ENCODE results near the gene ASGR1.
A peak's percentile ranks its signal among the peaks of the same experiment; 100 is the strongest.

The ASGR1 gene

GRCh38 chr17:7220593-7221277, 41.6 kb upstream of the ASGR1 start:
- peaks cover 20% of the 10 kb centered on the region for H3K4me1 ChIP-seq (ENCODE audit: control insufficient read depth, insufficient read depth, low read length)
- peaks cover 27% of the 10 kb centered on the region for H3K36me3 ChIP-seq (ENCODE audit: control insufficient read depth, insufficient read depth, low read length)
- peak overlapping the region; percentile 93 for H3K27ac ChIP-seq (ENCODE audit: low read depth, low read length)
- H3K27me3 ChIP-seq (ENCODE audit: control insufficient read depth, insufficient read depth, low read length), result no peaks in the 10 kb centered on the region
- peak overlapping the region; percentile 86 for H3K9ac ChIP-seq (ENCODE audit: low read length)
- H3K4me3 ChIP-seq (ENCODE audit: low read length), result peak overlapping the region; percentile 93

GRCh38 chr17:7219812-7220592, 40.8 kb upstream of the ASGR1 start, which contains the start of the genes ACADVL and DLG4:
Gene ACADVL, plus strand, starts transcription at chr17:7219938. Its CDS starts 47 bp downstream, at chr17:7219985.
Gene DLG4, minus strand, starts transcription at chr17:7219836.
- Histone ChIP-seq H3K4me3 (ENCODE audit: low read length) (peak within 1 kb of the TSS; percentile 93), H3K27me3 (ENCODE audit: control insufficient read depth, insufficient read depth, low read length) (no peaks in the 10 kb centered on the region), H3K4me1 (ENCODE audit: control insufficient read depth, insufficient read depth, low read length) (peaks cover 23% of the 10 kb centered on the region), H3K27ac (ENCODE audit: low read depth, low read length) (peak within 1 kb of the TSS; percentile 93), H3K9ac (ENCODE audit: low read length) (peak within 1 kb of the TSS; percentile 86), H3K36me3 (ENCODE audit: control insufficient read depth, insufficient read depth, low read length) (peaks cover 27% of the 10 kb centered on the region)

- Histone ChIP-seq H3K9ac (ENCODE audit: low read length) (peak overlapping the region; percentile 57), H3K36me3 (ENCODE audit: control insufficient read depth, insufficient read depth, low read length) (peaks cover 24% of the 10 kb centered on the region), H3K27me3 (ENCODE audit: control insufficient read depth, insufficient read depth, low read length) (no peaks in the 10 kb centered on the region), H3K4me1 (ENCODE audit: control insufficient read depth, insufficient read depth, low read length) (peaks cover 23% of the 10 kb centered on the region), H3K27ac (ENCODE audit: low read depth, low read length) (peak overlapping the region; percentile 93), H3K4me3 (ENCODE audit: low read length) (peak overlapping the region; percentile 93)
Measured at GRCh38 chr17:7219229-7219811, 40.1 kb upstream of the ASGR1 start.

- Histone ChIP-seq H3K4me1 (ENCODE audit: control insufficient read depth, insufficient read depth, low read length) (peaks cover 28% of the 10 kb centered on the region), H3K36me3 (ENCODE audit: control insufficient read depth, insufficient read depth, low read length) (peaks cover 19% of the 10 kb centered on the region), H3K9ac (ENCODE audit: low read length) (no peak overlapping the region), H3K4me3 (ENCODE audit: low read length) (no peak overlapping the region), H3K27me3 (ENCODE audit: control insufficient read depth, insufficient read depth, low read length) (peaks cover 3% of the 10 kb centered on the region), H3K27ac (ENCODE audit: low read depth, low read length) (peak overlapping the region; percentile 93)
Measured at GRCh38 chr17:7218758-7219157, 39.6 kb upstream of the ASGR1 start.

- peak overlapping the region; percentile 77 for H3K27ac ChIP-seq (ENCODE audit: low read depth, low read length)
- H3K9ac ChIP-seq (ENCODE audit: low read length), result no peak overlapping the region
- H3K27me3 ChIP-seq (ENCODE audit: control insufficient read depth, insufficient read depth, low read length), result peaks cover 3% of the 10 kb centered on the region
- peaks cover 13% of the 10 kb centered on the region for H3K36me3 ChIP-seq (ENCODE audit: control insufficient read depth, insufficient read depth, low read length)
- peak overlapping the region; percentile 56 for H3K4me3 ChIP-seq (ENCODE audit: low read length)
- peaks cover 30% of the 10 kb centered on the region for H3K4me1 ChIP-seq (ENCODE audit: control insufficient read depth, insufficient read depth, low read length)
Measured at GRCh38 chr17:7218166-7218565, 39.0 kb upstream of the ASGR1 start.

GRCh38 chr17:7217113-7217987, 38.2 kb upstream of the ASGR1 start:
- H3K4me1 ChIP-seq (ENCODE audit: control insufficient read depth, insufficient read depth, low read length), result peaks cover 30% of the 10 kb centered on the region
- H3K27me3 ChIP-seq (ENCODE audit: control insufficient read depth, insufficient read depth, low read length), result peaks cover 3% of the 10 kb centered on the region
- H3K36me3 ChIP-seq (ENCODE audit: control insufficient read depth, insufficient read depth, low read length), result peaks cover 5% of the 10 kb centered on the region
- H3K9ac ChIP-seq (ENCODE audit: low read length), result no peak overlapping the region
- H3K27ac ChIP-seq (ENCODE audit: low read depth, low read length), result peak overlapping the region; percentile 77
- H3K4me3 ChIP-seq (ENCODE audit: low read length), result peak overlapping the region; percentile 56

- Histone ChIP-seq H3K27me3 (ENCODE audit: control insufficient read depth, insufficient read depth, low read length) (peaks cover 3% of the 10 kb centered on the region), H3K4me3 (ENCODE audit: low read length) (peak overlapping the region; percentile 32), H3K36me3 (ENCODE audit: control insufficient read depth, insufficient read depth, low read length) (no peaks in the 10 kb centered on the region), H3K27ac (ENCODE audit: low read depth, low read length) (peak overlapping the region; percentile 29), H3K9ac (ENCODE audit: low read length) (no peak overlapping the region), H3K4me1 (ENCODE audit: control insufficient read depth, insufficient read depth, low read length) (peaks cover 35% of the 10 kb centered on the region)
Measured at GRCh38 chr17:7216242-7217112, 37.3 kb upstream of the ASGR1 start.

- peak overlapping the region; percentile 87 for H3K27ac ChIP-seq (ENCODE audit: low read depth, low read length)
- no peaks in the 10 kb centered on the region for H3K36me3 ChIP-seq (ENCODE audit: control insufficient read depth, insufficient read depth, low read length)
- H3K27me3 ChIP-seq (ENCODE audit: control insufficient read depth, insufficient read depth, low read length), result peaks cover 3% of the 10 kb centered on the region
- peak overlapping the region; percentile 40 for H3K4me3 ChIP-seq (ENCODE audit: low read length)
- H3K4me1 ChIP-seq (ENCODE audit: control insufficient read depth, insufficient read depth, low read length), result peaks cover 30% of the 10 kb centered on the region
- no peak overlapping the region for H3K9ac ChIP-seq (ENCODE audit: low read length)
Measured at GRCh38 chr17:7215652-7216180, 36.5 kb upstream of the ASGR1 start.

- Histone ChIP-seq H3K4me1 (ENCODE audit: control insufficient read depth, insufficient read depth, low read length) (peaks cover 25% of the 10 kb centered on the region), H3K27ac (ENCODE audit: low read depth, low read length) (peak overlapping the region; percentile 87)
Measured at GRCh38 chr17:7215136-7215638, 36.0 kb upstream of the ASGR1 start.

GRCh38 chr17:7214300-7215135, 35.3 kb upstream of the ASGR1 start:
- peak overlapping the region; percentile 87 for H3K27ac ChIP-seq (ENCODE audit: low read depth, low read length)
- H3K9ac ChIP-seq (ENCODE audit: low read length), result no peak overlapping the region
- peaks cover 3% of the 10 kb centered on the region for H3K27me3 ChIP-seq (ENCODE audit: control insufficient read depth, insufficient read depth, low read length)
- H3K4me3 ChIP-seq (ENCODE audit: low read length), result peak overlapping the region; percentile 67
- peaks cover 24% of the 10 kb centered on the region for H3K4me1 ChIP-seq (ENCODE audit: control insufficient read depth, insufficient read depth, low read length)
- no peaks in the 10 kb centered on the region for H3K36me3 ChIP-seq (ENCODE audit: control insufficient read depth, insufficient read depth, low read length)

More at GRCh38 chr17:7215136-7215638, 36.0 kb upstream of the ASGR1 start:
- Histone ChIP-seq H3K36me3 (ENCODE audit: control insufficient read depth, insufficient read depth, low read length) (no peaks in the 10 kb centered on the region), H3K9ac (ENCODE audit: low read length) (no peak overlapping the region), H3K4me3 (ENCODE audit: low read length) (peak overlapping the region; percentile 67), H3K27me3 (ENCODE audit: control insufficient read depth, insufficient read depth, low read length) (peaks cover 3% of the 10 kb centered on the region)

Measured in rectal smooth muscle tissue (tissue), 1 donor.